Ishikawa (cell line): ENCODE results near the gene KCNA2.

ENCODE experiments used
- CEBPB ChIP-seq: IDR thresholded peaks from 2 replicates; pipeline ENCODE4 v1.6.1; 2012
- CREB1 ChIP-seq: IDR thresholded peaks from 2 replicates; pipeline ENCODE4 v1.6.1; 2012; ENCODE audit warnings: low read depth
- EGR1 ChIP-seq: IDR thresholded peaks from 2 replicates; pipeline ENCODE4 v1.6.1; 2012
- EP300 ChIP-seq: IDR thresholded peaks from 2 replicates; pipeline ENCODE4 v1.6.1; 2012; ENCODE audit warnings: borderline replicate concordance
- FOXM1 ChIP-seq: IDR thresholded peaks from 2 replicates; pipeline ENCODE4 v1.6.1; 2012; ENCODE audit warnings: low read depth, borderline replicate concordance
- MAX ChIP-seq: IDR thresholded peaks from 2 replicates; pipeline ENCODE4 v1.6.1; 2012
- NFIC ChIP-seq: IDR thresholded peaks from 2 replicates; pipeline ENCODE4 v1.6.1; 2012
- RAD21 ChIP-seq: IDR thresholded peaks from 2 replicates; pipeline ENCODE4 v1.6.1; 2012; ENCODE audit warnings: low read depth
- REST ChIP-seq: IDR thresholded peaks from 2 replicates; pipeline ENCODE4 v1.6.1; 2012; ENCODE audit warnings: low read depth, mild to moderate bottlenecking
- TAF1 ChIP-seq: IDR thresholded peaks from 2 replicates; pipeline ENCODE4 v1.6.1; 2012; ENCODE audit warnings: low read depth, mild to moderate bottlenecking
- TCF12 ChIP-seq: IDR thresholded peaks from 2 replicates; pipeline ENCODE4 v1.6.1; 2012; ENCODE audit warnings: low read depth
- TEAD4 ChIP-seq: IDR thresholded peaks from 2 replicates; pipeline ENCODE4 v1.6.1; 2012
- USF1 ChIP-seq: IDR thresholded peaks from 2 replicates; pipeline ENCODE4 v1.6.1; 2012
- YY1 ChIP-seq: IDR thresholded peaks from 2 replicates; pipeline ENCODE4 v1.6.1; 2012; ENCODE audit warnings: low read depth
- ZBTB7A ChIP-seq: IDR thresholded peaks from 2 replicates; pipeline ENCODE4 v1.6.1; 2012; ENCODE audit warnings: low read depth

The KCNA2 gene

GRCh38 chr1:110580244-110580643 lies 25.9 kb downstream of the KCNA2 start:
- TF ChIP-seq EP300 = no peak
- TF ChIP-seq TEAD4 = no peak
- no peak for TF ChIP-seq RAD21
- TF ChIP-seq EGR1 = no peak
- TF ChIP-seq FOXM1 = no peak
- no peak for TF ChIP-seq MAX
- TF ChIP-seq CREB1 = no peak

- TF ChIP-seq EP300 (no peak), NFIC (no peak), REST (no peak), MAX (no peak), EGR1 (no peak), TEAD4 (no peak), YY1 (no peak), TAF1 (no peak), FOXM1 (no peak), RAD21 (no peak), CEBPB (no peak), ZBTB7A (no peak), TCF12 (no peak), CREB1 (no peak), USF1 (no peak)
These were observed 26.7 kb downstream of the KCNA2 start for GRCh38 chr1:110579460-110579859.

GRCh38 chr1:110576441-110576840 lies 29.7 kb downstream of the KCNA2 start:
- TF ChIP-seq FOXM1 (no peak), MAX (no peak), USF1 (no peak), EGR1 (no peak), NFIC (no peak), ZBTB7A (no peak), CEBPB (no peak), TEAD4 (no peak), TCF12 (no peak), YY1 (no peak), EP300 (no peak), REST (no peak), RAD21 (no peak)

- TF ChIP-seq NFIC (no peak), CREB1 (no peak), EGR1 (no peak), EP300 (no peak), REST (no peak), MAX (no peak), YY1 (no peak), TAF1 (no peak), FOXM1 (no peak)
These were observed 32.8 kb downstream of the KCNA2 start for GRCh38 chr1:110573314-110573713.

GRCh38 chr1:110572751-110573150 lies 33.4 kb downstream of the KCNA2 start:
- TF ChIP-seq FOXM1 = no peak
- TF ChIP-seq CREB1 = no peak
- TF ChIP-seq REST = no peak
- TF ChIP-seq NFIC = no peak
- TF ChIP-seq TAF1 = no peak
- no peak for TF ChIP-seq EGR1
- no peak for TF ChIP-seq ZBTB7A
- TF ChIP-seq USF1 = no peak
- TF ChIP-seq EP300 = no peak
- TF ChIP-seq YY1 = no peak
- no peak for TF ChIP-seq TEAD4
- TF ChIP-seq RAD21 = no peak
- no peak for TF ChIP-seq MAX
- no peak for TF ChIP-seq CEBPB
